ENCODE results near the gene PDF. TPM values are rescaled to one million over a fixed set of nuclear protein-coding genes. Genes with fewer than 3 reads are reported as not detected.

PDF gene
- total and polyA plus RNA-seq, 2 of the 13 experiments (the other 11 are each of a cell fraction or from before 2014, with no cell fraction given): 12.4 to 48.8 TPM

DNA sequence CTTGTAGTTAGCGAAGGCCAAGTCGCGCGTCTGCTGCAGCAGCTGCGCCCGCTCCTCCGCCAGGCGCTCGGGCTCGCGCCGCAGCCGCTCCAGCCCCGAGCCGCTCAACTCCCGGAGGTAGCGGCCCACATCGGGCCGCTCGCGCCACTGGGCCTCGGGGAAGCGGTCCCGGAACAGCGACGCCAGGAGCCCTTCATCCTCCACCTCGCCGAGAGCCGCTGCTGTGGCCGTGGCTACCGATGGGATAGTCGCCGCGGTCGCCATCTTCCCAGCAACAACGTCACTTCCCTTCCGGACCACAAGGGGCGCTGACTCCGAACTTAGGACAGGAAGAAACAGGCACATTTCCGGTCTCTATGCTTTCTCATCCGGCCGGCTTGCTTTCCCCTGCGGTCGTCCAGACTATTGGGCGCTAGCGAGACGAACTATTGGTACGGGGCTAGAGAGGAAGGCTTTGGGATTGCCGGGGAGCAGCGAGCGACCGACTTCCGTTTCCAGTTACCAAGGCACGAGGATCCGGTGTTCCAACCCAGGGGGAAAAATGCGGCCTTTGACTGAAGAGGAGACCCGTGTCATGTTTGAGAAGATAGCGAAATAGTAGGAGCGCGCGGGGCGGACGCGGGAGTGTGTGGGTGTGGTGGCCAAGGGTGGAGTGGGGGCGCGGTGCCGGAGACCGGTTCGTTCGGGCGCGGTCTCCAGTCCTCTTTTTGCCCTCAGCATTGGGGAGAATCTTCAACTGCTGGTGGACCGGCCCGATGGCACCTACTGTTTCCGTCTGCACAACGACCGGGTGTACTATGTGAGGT lies 9.1 kb upstream of the PDF start, which contains the start of the genes COG8 and NIP7 (continued):
- TF ChIP-seq ZNF674 (CRISPR knock-in tag; IDR thresholded peaks at IDR 0.05; ENCODE audit: low read depth) (0 out of 2 replicates have a peak, but pooled peaks have one; percentile 81), ZNF749 (CRISPR knock-in tag; IDR thresholded peaks at IDR 0.05; ENCODE audit: borderline replicate concordance) (no peak), TAF1 (CRISPR knock-in tag; IDR thresholded peaks at IDR 0.05) (peak; percentile 99), ZNF253 (CRISPR knock-in tag; IDR thresholded peaks at IDR 0.05; ENCODE audit: borderline replicate concordance) (no peak), TIGD3 (CRISPR knock-in tag; IDR thresholded peaks at IDR 0.05; ENCODE audit: borderline replicate concordance) (no peak), CCDC6 (CRISPR knock-in tag; IDR thresholded peaks at IDR 0.05) (0 out of 2 replicates have a peak, but pooled peaks have one; percentile 71), ZNF160 (CRISPR knock-in tag; IDR thresholded peaks at IDR 0.05) (peak; percentile 43), ZNF572 (CRISPR knock-in tag; IDR thresholded peaks at IDR 0.05) (no peak), TBL1XR1 (IDR thresholded peaks at IDR 0.05; ENCODE audit: borderline replicate concordance, low read length, partially characterized antibody) (peak; percentile 22), ZNF232 (CRISPR knock-in tag; IDR thresholded peaks at IDR 0.05; ENCODE audit: borderline replicate concordance) (peak; percentile 90), ZNF12 (CRISPR knock-in tag; IDR thresholded peaks at IDR 0.05) (peak; percentile 83; the same call in 1 of the 2 replicates), FOXO1 (CRISPR knock-in tag; IDR thresholded peaks at IDR 0.05) (peak; percentile 49; the same call in 1 of the 2 replicates), GFI1 (CRISPR knock-in tag; IDR thresholded peaks at IDR 0.05; ENCODE audit: borderline replicate concordance) (peak; percentile 90), CENPT (CRISPR knock-in tag; IDR thresholded peaks at IDR 0.05; ENCODE audit: low read depth) (peak; percentile 30; the same call in 1 of the 2 replicates), HOXA7 (CRISPR knock-in tag; IDR thresholded peaks at IDR 0.05) (peak; percentile 80; the same call in 1 of the 2 replicates), ZNF225 (CRISPR knock-in tag; IDR thresholded peaks at IDR 0.05) (peak; percentile 46; the same call in 1 of the 2 replicates), AHDC1 (CRISPR knock-in tag; IDR thresholded peaks at IDR 0.05; ENCODE audit: borderline replicate concordance) (peak; percentile 80; the same call in 1 of the 2 replicates)
- TF ChIP-seq, protein P1, sequence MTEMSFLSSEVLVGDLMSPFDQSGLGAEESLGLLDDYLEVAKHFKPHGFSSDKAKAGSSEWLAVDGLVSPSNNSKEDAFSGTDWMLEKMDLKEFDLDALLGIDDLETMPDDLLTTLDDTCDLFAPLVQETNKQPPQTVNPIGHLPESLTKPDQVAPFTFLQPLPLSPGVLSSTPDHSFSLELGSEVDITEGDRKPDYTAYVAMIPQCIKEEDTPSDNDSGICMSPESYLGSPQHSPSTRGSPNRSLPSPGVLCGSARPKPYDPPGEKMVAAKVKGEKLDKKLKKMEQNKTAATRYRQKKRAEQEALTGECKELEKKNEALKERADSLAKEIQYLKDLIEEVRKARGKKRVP (CRISPR knock-in tag; IDR thresholded peaks at IDR 0.05): peak in 1 of 2 experiments; percentile 78; a peak in 2 of 4 replicates
- TF ChIP-seq, protein P2, sequence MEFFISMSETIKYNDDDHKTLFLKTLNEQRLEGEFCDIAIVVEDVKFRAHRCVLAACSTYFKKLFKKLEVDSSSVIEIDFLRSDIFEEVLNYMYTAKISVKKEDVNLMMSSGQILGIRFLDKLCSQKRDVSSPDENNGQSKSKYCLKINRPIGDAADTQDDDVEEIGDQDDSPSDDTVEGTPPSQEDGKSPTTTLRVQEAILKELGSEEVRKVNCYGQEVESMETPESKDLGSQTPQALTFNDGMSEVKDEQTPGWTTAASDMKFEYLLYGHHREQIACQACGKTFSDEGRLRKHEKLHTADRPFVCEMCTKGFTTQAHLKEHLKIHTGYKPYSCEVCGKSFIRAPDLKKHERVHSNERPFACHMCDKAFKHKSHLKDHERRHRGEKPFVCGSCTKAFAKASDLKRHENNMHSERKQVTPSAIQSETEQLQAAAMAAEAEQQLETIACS (CRISPR knock-in tag; IDR thresholded peaks at IDR 0.05): peak; percentile 65
